ENCODE measurements around the gene PLEKHG3.
A peak's percentile ranks its signal among the peaks of the same experiment; 100 is the strongest.

The PLEKHG3 gene

DNA sequence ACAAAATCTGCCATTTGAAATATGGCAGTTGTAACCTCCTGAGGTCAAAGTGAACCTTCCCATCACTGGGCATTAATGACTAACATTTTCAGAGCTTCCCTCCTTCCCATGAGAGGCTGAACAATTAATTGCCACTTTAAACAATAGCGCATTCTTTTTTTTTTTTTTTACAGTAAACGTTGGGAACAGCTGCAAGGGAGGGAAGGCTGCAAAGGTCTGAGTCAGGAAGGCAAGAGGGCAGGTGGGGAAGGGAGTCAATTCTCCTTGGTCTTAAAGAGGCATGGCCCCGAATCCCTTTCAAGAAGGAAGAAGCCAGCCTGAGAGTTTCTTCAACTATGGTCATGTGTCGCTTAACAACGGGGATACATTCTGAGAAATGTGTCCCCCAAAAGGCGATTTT lies 41.0 kb upstream of the PLEKHG3 start:
- no peak for DNase-seq (ENCODE audit: extremely low read depth, insufficient read length)
- TF ChIP-seq, protein P1, sequence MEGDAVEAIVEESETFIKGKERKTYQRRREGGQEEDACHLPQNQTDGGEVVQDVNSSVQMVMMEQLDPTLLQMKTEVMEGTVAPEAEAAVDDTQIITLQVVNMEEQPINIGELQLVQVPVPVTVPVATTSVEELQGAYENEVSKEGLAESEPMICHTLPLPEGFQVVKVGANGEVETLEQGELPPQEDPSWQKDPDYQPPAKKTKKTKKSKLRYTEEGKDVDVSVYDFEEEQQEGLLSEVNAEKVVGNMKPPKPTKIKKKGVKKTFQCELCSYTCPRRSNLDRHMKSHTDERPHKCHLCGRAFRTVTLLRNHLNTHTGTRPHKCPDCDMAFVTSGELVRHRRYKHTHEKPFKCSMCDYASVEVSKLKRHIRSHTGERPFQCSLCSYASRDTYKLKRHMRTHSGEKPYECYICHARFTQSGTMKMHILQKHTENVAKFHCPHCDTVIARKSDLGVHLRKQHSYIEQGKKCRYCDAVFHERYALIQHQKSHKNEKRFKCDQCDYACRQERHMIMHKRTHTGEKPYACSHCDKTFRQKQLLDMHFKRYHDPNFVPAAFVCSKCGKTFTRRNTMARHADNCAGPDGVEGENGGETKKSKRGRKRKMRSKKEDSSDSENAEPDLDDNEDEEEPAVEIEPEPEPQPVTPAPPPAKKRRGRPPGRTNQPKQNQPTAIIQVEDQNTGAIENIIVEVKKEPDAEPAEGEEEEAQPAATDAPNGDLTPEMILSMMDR (IDR thresholded peaks at IDR 0.05; ENCODE audit: insufficient read depth, low read length, poor library complexity, severe bottlenecking), result no peak
- Histone ChIP-seq H3K36me3 (ENCODE audit: control insufficient read depth, insufficient read depth, low read length) (no peaks in the 10 kb centered on the region), H3K27me3 (replicated peaks; ENCODE audit: control insufficient read depth, insufficient read depth, low read length) (no peaks in the 10 kb centered on the region), H3K4me3 (replicated peaks; ENCODE audit: low read depth, low read length) (no peak overlapping the region)

GRCh38 chr14:64671591-64671990 lies 32.6 kb upstream of the PLEKHG3 start:
- Histone ChIP-seq H3K4me3 (replicated peaks; ENCODE audit: low read depth, low read length) (no peak overlapping the region), H3K27me3 (replicated peaks; ENCODE audit: control insufficient read depth, insufficient read depth, low read length) (no peaks in the 10 kb centered on the region), H3K36me3 (ENCODE audit: control insufficient read depth, insufficient read depth, low read length) (no peaks in the 10 kb centered on the region)
- no peak for DNase-seq (ENCODE audit: extremely low read depth, insufficient read length)
- TF ChIP-seq, protein P1 (IDR thresholded peaks at IDR 0.05; ENCODE audit: insufficient read depth, low read length, poor library complexity, severe bottlenecking), result peak; percentile 75

GRCh38 chr14:64673316-64673715 lies 30.9 kb upstream of the PLEKHG3 start:
- Histone ChIP-seq H3K27me3 (replicated peaks; ENCODE audit: control insufficient read depth, insufficient read depth, low read length) (no peaks in the 10 kb centered on the region), H3K36me3 (ENCODE audit: control insufficient read depth, insufficient read depth, low read length) (no peaks in the 10 kb centered on the region), H3K4me3 (replicated peaks; ENCODE audit: low read depth, low read length) (no peak overlapping the region)
- TF ChIP-seq, protein P1 (IDR thresholded peaks at IDR 0.05; ENCODE audit: insufficient read depth, low read length, poor library complexity, severe bottlenecking), result no peak
- no peak for DNase-seq (ENCODE audit: extremely low read depth, insufficient read length)

- no peak overlapping the region for H3K4me3 ChIP-seq (replicated peaks; ENCODE audit: low read depth, low read length)
- TF ChIP-seq, protein P1 (IDR thresholded peaks at IDR 0.05; ENCODE audit: insufficient read depth, low read length, poor library complexity, severe bottlenecking), result no peak
- no peaks in the 10 kb centered on the region for H3K27me3 ChIP-seq (replicated peaks; ENCODE audit: control insufficient read depth, insufficient read depth, low read length)
- DNase-seq (ENCODE audit: extremely low read depth, insufficient read length), result peak; percentile 47
- no peaks in the 10 kb centered on the region for H3K36me3 ChIP-seq (ENCODE audit: control insufficient read depth, insufficient read depth, low read length)
Observed at GRCh38 chr14:64673748-64674147, 30.5 kb upstream of the PLEKHG3 start.

GRCh38 chr14:64674829-64675228 lies 29.4 kb upstream of the PLEKHG3 start:
- H3K4me3 ChIP-seq (replicated peaks; ENCODE audit: low read depth, low read length), result no peak overlapping the region
- no peaks in the 10 kb centered on the region for H3K27me3 ChIP-seq (replicated peaks; ENCODE audit: control insufficient read depth, insufficient read depth, low read length)
- no peak for DNase-seq (ENCODE audit: extremely low read depth, insufficient read length)
- TF ChIP-seq, protein P1 (IDR thresholded peaks at IDR 0.05; ENCODE audit: insufficient read depth, low read length, poor library complexity, severe bottlenecking), result no peak
- H3K36me3 ChIP-seq (ENCODE audit: control insufficient read depth, insufficient read depth, low read length), result no peaks in the 10 kb centered on the region

- DNase-seq (ENCODE audit: extremely low read depth, insufficient read length), result no peak
- Histone ChIP-seq H3K4me3 (replicated peaks; ENCODE audit: low read depth, low read length) (no peak overlapping the region), H3K36me3 (ENCODE audit: control insufficient read depth, insufficient read depth, low read length) (no peaks in the 10 kb centered on the region), H3K27me3 (replicated peaks; ENCODE audit: control insufficient read depth, insufficient read depth, low read length) (no peaks in the 10 kb centered on the region)
- TF ChIP-seq, protein P1 (IDR thresholded peaks at IDR 0.05; ENCODE audit: insufficient read depth, low read length, poor library complexity, severe bottlenecking), result no peak
Observed at GRCh38 chr14:64675312-64675711, 28.9 kb upstream of the PLEKHG3 start.

Measured in GM06990 (cell line).